Esophagus muscularis mucosa (tissue), 4 donors: ENCODE measurements around the gene FUT8.

ENCODE experiments used
- CTCF ChIP-seq, 3 experiments: fragments of 200-600 bp in 2 of 3; fragments of 450-650 bp in 1 of 3; sonication (generic) in 2 of 3; IDR thresholded peaks; one replicate each; pipeline ENCODE4 v1.5.1; 2017 to 2019; ENCODE audit warnings: antibody characterized with exemption in 3 of 3, mild to moderate bottlenecking in 2 of 3, moderate library complexity in 1 of 3
- EP300 ChIP-seq: sonication (generic); formaldehyde crosslinking; IDR thresholded peaks from one replicate; pipeline ENCODE4 v1.6.1; 2017; ENCODE audit warnings: antibody characterized with exemption
- POLR2A ChIP-seq: fragments of 450-650 bp; IDR thresholded peaks from one replicate; pipeline ENCODE4 v1.6.1; 2017; ENCODE audit warnings: antibody characterized with exemption, moderate library complexity, mild to moderate bottlenecking, low read depth
- POLR2AphosphoS5 ChIP-seq, 2 donors: sonication (generic); formaldehyde crosslinking; IDR thresholded peaks; one replicate each; pipeline ENCODE4 v1.6.1; 2017; ENCODE audit warnings: antibody characterized with exemption in 2 of 2

- TF ChIP-seq CTCF (IDR thresholded peaks at IDR 0.05) (no peak), POLR2A (no peak), EP300 (no peak), POLR2AphosphoS5 (IDR thresholded peaks at IDR 0.05) (no peak)
Observed at GRCh38 chr14:65658202-65658601, 245.7 kb downstream of the FUT8 start.
